CD14-positive monocyte (primary cell): ENCODE measurements around the gene AMPH. TPM values are rescaled to one million over a fixed set of nuclear protein-coding genes. Genes with fewer than 3 reads are reported as not detected.

ENCODE experiments used
- DNase-seq, 3 donors: peaks; one replicate each; pipeline ENCODE4 v3.0.0-alpha.2; 2011 to 2022
- H2AFZ ChIP-seq: 2 replicates; pipeline ENCODE4 v1.6.0; 2012; ENCODE audit warnings: mild to moderate bottlenecking, low read depth, low read length, inconsistent platforms; ENCODE audit not compliant: insufficient read depth, poor library complexity, severe bottlenecking
- H3K27ac ChIP-seq, 2 donors: 1 replicate in 1 of 2; 2 replicates in 1 of 2; pipeline ENCODE4 v1.5.1; 2012 to 2013; ENCODE audit warnings: low read length in 2 of 2, control low read depth in 1 of 2, inconsistent platforms in 1 of 2, low read depth in 1 of 2, mild to moderate bottlenecking in 1 of 2
- H3K27me3 ChIP-seq, 2 donors: one replicate each; pipeline versions ENCODE4 v1.6.0 to v1.6.1; 2011 to 2013; ENCODE audit warnings: low read length in 2 of 2; ENCODE audit not compliant: control insufficient read depth in 2 of 2, insufficient read depth in 2 of 2
- H3K36me3 ChIP-seq, 2 donors: replicated peaks in 1 of 2; 1 replicate in 1 of 2; 2 replicates in 1 of 2; pipeline versions ENCODE4 v1.5.1 to v1.6.1; 2012 to 2013; ENCODE audit warnings: low read length in 2 of 2, control low read depth in 1 of 2, inconsistent platforms in 1 of 2, mild to moderate bottlenecking in 1 of 2; ENCODE audit not compliant: insufficient read depth in 2 of 2, control insufficient read depth in 1 of 2
- H3K4me1 ChIP-seq, 2 donors: 1 replicate in 1 of 2; 2 replicates in 1 of 2; pipeline versions ENCODE4 v1.5.1 to v1.6.1; 2012 to 2013; ENCODE audit warnings: low read length in 2 of 2, control low read depth in 1 of 2, inconsistent platforms in 1 of 2, mild to moderate bottlenecking in 1 of 2, moderate library complexity in 1 of 2; ENCODE audit not compliant: insufficient read depth in 2 of 2, control insufficient read depth in 1 of 2
- H3K4me2 ChIP-seq: replicated peaks from 2 replicates; pipeline ENCODE3; 2012; ENCODE audit warnings: low read length, moderate library complexity, mild to moderate bottlenecking; ENCODE audit not compliant: poor library complexity, severe bottlenecking; ENCODE audit errors: extremely low read depth
- H3K4me3 ChIP-seq, 3 experiments: fragments of 200-600 bp in 1 of 3; sonication (generic) in 1 of 3; replicated peaks in 1 of 3; 1 replicate in 2 of 3; 2 replicates in 1 of 3; pipeline ENCODE4 v1.5.1; 2011 to 2013; ENCODE audit warnings: low read length in 3 of 3, mild to moderate bottlenecking in 3 of 3, control low read depth in 2 of 3, low read depth in 2 of 3, inconsistent platforms in 1 of 3, moderate library complexity in 1 of 3
- H3K79me2 ChIP-seq: 2 replicates; pipeline ENCODE4 v1.6.0; 2012; ENCODE audit warnings: mild to moderate bottlenecking, control low read depth, inconsistent platforms, low read length, moderate library complexity; ENCODE audit not compliant: insufficient read depth
- H3K9ac ChIP-seq: 2 replicates; pipeline ENCODE4 v1.6.0; 2017; ENCODE audit warnings: low read length, mild to moderate bottlenecking; ENCODE audit not compliant: insufficient read depth, poor library complexity, severe bottlenecking
- H3K9me3 ChIP-seq, 2 donors: replicated peaks in 1 of 2; 1 replicate in 1 of 2; 2 replicates in 1 of 2; pipeline versions ENCODE4 v1.5.1 to v1.6.1; 2012 to 2013; ENCODE audit warnings: low read length in 2 of 2, control low read depth in 1 of 2; ENCODE audit not compliant: control insufficient read depth in 1 of 2, insufficient read depth in 1 of 2
- H4K20me1 ChIP-seq: 2 replicates; pipeline ENCODE4 v1.6.0; 2012; ENCODE audit warnings: mild to moderate bottlenecking, low read length, control low read depth, moderate library complexity; ENCODE audit not compliant: insufficient read depth
- H3K27ac Mint-ChIP-seq, 7 donors: one replicate each; pipeline ENCODE4 v1.8.0; 2020; ENCODE audit warnings: mild to moderate bottlenecking in 7 of 7, mixed read lengths in 7 of 7, moderate library complexity in 6 of 7, inconsistent platforms in 2 of 7
- H3K27me3 Mint-ChIP-seq, 3 donors: one replicate each; pipeline ENCODE4 v1.8.0; 2021 to 2022; ENCODE audit warnings: low read depth in 3 of 3, mild to moderate bottlenecking in 3 of 3, mixed read lengths in 3 of 3, moderate library complexity in 3 of 3, inconsistent platforms in 1 of 3
- H3K36me3 Mint-ChIP-seq, 2 donors: one replicate each; pipeline ENCODE4 v1.8.0; 2020; ENCODE audit warnings: mixed read lengths in 2 of 2, inconsistent platforms in 1 of 2, mild to moderate bottlenecking in 1 of 2
- H3K4me1 Mint-ChIP-seq: one replicate; pipeline ENCODE4 v1.8.0; 2020; ENCODE audit warnings: mild to moderate bottlenecking, mixed read lengths
- H3K4me3 Mint-ChIP-seq, 2 donors: one replicate each; pipeline ENCODE4 v1.8.0; 2020; ENCODE audit warnings: mild to moderate bottlenecking in 2 of 2, mixed read lengths in 2 of 2, moderate library complexity in 1 of 2
- H3K9me3 Mint-ChIP-seq, 7 donors: one replicate each; pipeline ENCODE4 v1.8.0; 2020 to 2022; ENCODE audit warnings: mixed read lengths in 7 of 7, mild to moderate bottlenecking in 6 of 7, moderate library complexity in 6 of 7, inconsistent platforms in 2 of 7
- WGBS: methylation state at CpG from one replicate; pipeline ENCODE4 v1.1.5; 2013; ENCODE audit warnings: missing lambda C conversion rate; ENCODE audit not compliant: insufficient coverage; 5-methylcytosine and 5-hydroxymethylcytosine counted together
- intact Hi-C, 2 donors: fragments of 100-400 bp; cut with micrococcal nuclease; formaldehyde crosslinking; loops; one replicate each; pipeline versions ENCODE4 v1.15.0 to v1.15.1; 2023
- polyA plus RNA-seq, 3 donors: library from polyadenylated mRNA; depleted of rRNA in 1 of 3; unstranded in 2 of 3; stranded (reverse) in 1 of 3; fragments of 300-500 nt in 2 of 3; fragments of >200 nt in 1 of 3; fragmentation: Illumina TruSeq in 2 of 3; gene quantifications; 1 replicate in 2 of 3; 2 replicates in 1 of 3; pipeline ENCODE4 v1.2.3, GENCODE V29; 2012 to 2021
- TF ChIP-seq, protein P1 (sequence below): fragments of 200-600 bp; IDR thresholded peaks from one replicate; pipeline ENCODE4 v1.8.0; 2022; ENCODE audit warnings: antibody characterized with exemption, mild to moderate bottlenecking

AMPH gene
- polyA plus RNA-seq, 3 donors, result 0.61 to 0.96 (median 0.67) TPM

DNA sequence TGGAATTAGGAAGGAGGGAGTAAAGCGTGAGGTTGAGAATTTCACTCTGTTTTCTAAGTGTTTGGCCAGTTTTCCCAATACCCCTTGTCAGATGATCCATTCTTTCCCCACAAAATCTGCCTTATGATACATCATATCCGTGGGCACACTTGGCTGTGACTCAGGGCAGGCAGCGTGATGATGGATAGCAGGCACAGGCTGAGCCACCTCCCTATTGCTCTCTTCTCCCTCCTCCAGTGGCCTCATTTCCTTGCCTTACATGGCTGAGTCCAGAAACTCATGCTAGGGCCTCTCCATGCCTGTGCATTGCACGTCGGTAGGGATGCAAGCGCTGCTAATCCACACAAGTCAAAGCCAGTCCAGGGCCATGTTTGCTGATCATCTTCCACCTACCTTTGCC is 128.3 kb downstream of the AMPH start:
- WGBS, result 83% methylated on average over 5 of the region's 6 CpGs
- no peaks in the 10 kb centered on the region for H3K4me1 ChIP-seq
- intact Hi-C loops, result no loop called here
- DNase-seq, result no peak
- no peaks in the 10 kb centered on the region for H3K4me1 Mint-ChIP-seq
- H3K27me3 Mint-ChIP-seq, result peaks cover 1 to 6% (median 5%) of the 10 kb centered on the region in 3 donors
- H3K36me3 ChIP-seq, result no peaks in the 10 kb centered on the region
- H2AFZ ChIP-seq, result no peak overlapping the region
- H3K27ac ChIP-seq, result no peak overlapping the region
- no peak overlapping the region for H3K9ac ChIP-seq
- H3K36me3 Mint-ChIP-seq, result no peaks in the 10 kb centered on the region
- no peak overlapping the region for H3K4me2 ChIP-seq
- peaks cover 0 to 4% of the 10 kb centered on the region in 2 donors for H3K27me3 ChIP-seq
- H3K4me3 Mint-ChIP-seq, result no peak overlapping the region
- no peaks in the 10 kb centered on the region for H3K9me3 ChIP-seq
- no peak overlapping the region for H3K27ac Mint-ChIP-seq
- no peaks in the 10 kb centered on the region for H4K20me1 ChIP-seq
- no peaks in the 10 kb centered on the region for H3K79me2 ChIP-seq
- peaks cover 0 to 3% (median 0%) of the 10 kb centered on the region in 7 donors for H3K9me3 Mint-ChIP-seq
- no peak overlapping the region for H3K4me3 ChIP-seq
- TF ChIP-seq, protein P1, sequence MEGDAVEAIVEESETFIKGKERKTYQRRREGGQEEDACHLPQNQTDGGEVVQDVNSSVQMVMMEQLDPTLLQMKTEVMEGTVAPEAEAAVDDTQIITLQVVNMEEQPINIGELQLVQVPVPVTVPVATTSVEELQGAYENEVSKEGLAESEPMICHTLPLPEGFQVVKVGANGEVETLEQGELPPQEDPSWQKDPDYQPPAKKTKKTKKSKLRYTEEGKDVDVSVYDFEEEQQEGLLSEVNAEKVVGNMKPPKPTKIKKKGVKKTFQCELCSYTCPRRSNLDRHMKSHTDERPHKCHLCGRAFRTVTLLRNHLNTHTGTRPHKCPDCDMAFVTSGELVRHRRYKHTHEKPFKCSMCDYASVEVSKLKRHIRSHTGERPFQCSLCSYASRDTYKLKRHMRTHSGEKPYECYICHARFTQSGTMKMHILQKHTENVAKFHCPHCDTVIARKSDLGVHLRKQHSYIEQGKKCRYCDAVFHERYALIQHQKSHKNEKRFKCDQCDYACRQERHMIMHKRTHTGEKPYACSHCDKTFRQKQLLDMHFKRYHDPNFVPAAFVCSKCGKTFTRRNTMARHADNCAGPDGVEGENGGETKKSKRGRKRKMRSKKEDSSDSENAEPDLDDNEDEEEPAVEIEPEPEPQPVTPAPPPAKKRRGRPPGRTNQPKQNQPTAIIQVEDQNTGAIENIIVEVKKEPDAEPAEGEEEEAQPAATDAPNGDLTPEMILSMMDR, result no peak

DNA sequence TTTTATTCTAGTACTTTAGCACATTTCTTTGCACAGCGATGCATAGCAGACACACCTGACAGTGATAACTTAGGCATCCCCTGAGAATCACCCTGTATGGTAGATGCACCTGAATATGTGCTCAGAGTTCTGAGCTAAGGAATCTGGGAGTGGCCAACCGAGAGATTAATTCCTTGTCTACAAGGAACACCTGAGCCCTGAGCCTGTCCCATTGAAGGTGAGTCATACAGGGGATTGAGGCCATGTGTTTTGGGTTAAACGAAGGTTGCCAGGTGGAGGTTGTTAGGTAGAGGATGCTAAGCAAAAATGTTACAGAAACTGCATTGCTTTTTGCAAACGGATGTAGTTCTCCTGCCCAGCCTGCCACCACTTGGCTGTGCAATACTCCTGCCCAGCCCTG is 128.9 kb downstream of the AMPH start:
- Mint-ChIP-seq H3K36me3 (no peaks in the 10 kb centered on the region), H3K27ac (no peak overlapping the region), H3K9me3 (peaks cover 0 to 3% (median 0%) of the 10 kb centered on the region in 7 donors), H3K4me1 (no peaks in the 10 kb centered on the region), H3K4me3 (no peak overlapping the region), H3K27me3 (peaks cover 1 to 6% (median 5%) of the 10 kb centered on the region in 3 donors)
- Histone ChIP-seq H3K9ac (no peak overlapping the region), H3K79me2 (no peaks in the 10 kb centered on the region), H3K4me2 (no peak overlapping the region), H4K20me1 (no peaks in the 10 kb centered on the region), H3K4me3 (no peak overlapping the region), H3K36me3 (no peaks in the 10 kb centered on the region), H3K27ac (no peak overlapping the region), H3K4me1 (no peaks in the 10 kb centered on the region), H2AFZ (no peak overlapping the region), H3K27me3 (peaks cover 0 to 4% of the 10 kb centered on the region in 2 donors), H3K9me3 (no peaks in the 10 kb centered on the region)
- TF ChIP-seq, protein P1, result no peak
- intact Hi-C loops, result no loop called here
- WGBS, result 97% methylated on average over 4 of the region's 4 CpGs
- DNase-seq, result no peak
